ENCODE measurements around the gene LAMC1.

Gene LAMC1

GRCh38 chr1:183125279-183125999 is 102.2 kb downstream of the LAMC1 start:
- no peaks in the 10 kb centered on the region for H3K4me1 Mint-ChIP-seq
- H3K36me3 Mint-ChIP-seq, result no peaks in the 10 kb centered on the region
- H3K4me3 Mint-ChIP-seq, result no peak overlapping the region
- H3K27ac Mint-ChIP-seq, result no peak overlapping the region
- H3K9me3 Mint-ChIP-seq, result no peaks in the 10 kb centered on the region
- DNase-seq (ENCODE audit: low spot score in 2 of 2) (no peak), ATAC-seq (no peak)

- ATAC-seq (no peak), DNase-seq (ENCODE audit: low spot score in 2 of 2) (no peak)
- no peak overlapping the region for H3K4me3 Mint-ChIP-seq
- H3K36me3 Mint-ChIP-seq, result no peaks in the 10 kb centered on the region
- no peaks in the 10 kb centered on the region for H3K9me3 Mint-ChIP-seq
- no peak overlapping the region for H3K27ac Mint-ChIP-seq
- H3K4me1 Mint-ChIP-seq, result no peaks in the 10 kb centered on the region
Observed at GRCh38 chr1:183126000-183126366, 102.8 kb downstream of the LAMC1 start.

DNA sequence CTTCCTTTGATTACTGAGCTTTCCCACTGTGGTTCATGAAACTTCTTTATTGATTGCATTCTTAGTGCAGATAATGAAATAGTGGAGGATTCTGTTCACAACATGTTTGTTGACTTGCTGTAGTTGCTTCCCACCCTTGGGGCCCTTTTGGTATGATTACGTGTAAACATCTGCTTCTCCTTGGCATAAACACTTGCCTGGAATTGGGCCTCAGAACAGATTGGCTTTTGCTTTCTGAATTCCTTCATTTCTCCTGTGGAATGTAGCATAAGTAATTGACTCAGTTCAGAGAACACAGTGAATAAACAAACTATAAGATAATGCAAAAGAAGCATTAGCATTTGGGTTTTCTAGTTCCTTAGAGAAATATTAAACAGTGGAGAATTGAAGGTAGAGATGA is 103.3 kb downstream of the LAMC1 start:
- Mint-ChIP-seq H3K4me3 (no peak overlapping the region), H3K9me3 (no peaks in the 10 kb centered on the region), H3K27ac (no peak overlapping the region), H3K4me1 (no peaks in the 10 kb centered on the region), H3K36me3 (no peaks in the 10 kb centered on the region)
- DNase-seq (ENCODE audit: low spot score in 2 of 2), result no peak
- no peak for ATAC-seq

DNA sequence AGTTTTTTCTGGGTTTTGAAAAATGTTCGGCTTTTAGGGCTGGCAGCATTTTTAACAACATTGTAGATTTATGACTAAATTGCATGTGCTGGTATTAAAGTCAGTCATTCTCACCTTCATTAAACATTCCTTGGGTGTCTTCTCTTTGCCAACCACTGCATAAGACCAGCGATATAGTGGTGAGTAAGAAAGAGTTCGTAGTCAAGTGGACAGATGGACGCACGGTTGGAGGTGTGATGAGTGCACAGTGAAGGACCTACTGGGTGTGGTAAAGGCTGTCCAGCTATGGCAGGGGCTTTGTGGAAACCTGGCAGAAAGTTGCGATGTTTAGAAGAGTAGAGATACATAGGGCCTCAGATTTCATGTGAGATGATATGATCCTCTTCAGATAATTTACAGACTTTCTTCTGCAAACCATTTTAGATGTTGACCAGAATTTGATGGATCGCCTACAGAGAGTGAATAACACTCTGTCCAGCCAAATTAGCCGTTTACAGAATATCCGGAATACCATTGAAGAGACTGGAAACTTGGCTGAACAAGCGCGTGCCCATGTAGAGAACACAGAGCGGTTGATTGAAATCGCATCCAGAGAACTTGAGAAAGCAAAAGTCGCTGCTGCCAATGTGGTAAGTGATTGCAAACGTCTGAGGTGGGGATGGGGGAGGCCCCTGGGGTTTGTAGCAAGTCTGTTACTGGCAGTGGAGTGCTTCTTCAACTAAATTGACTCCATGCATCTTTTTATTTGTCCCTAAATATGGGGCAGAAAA is 106.9 kb downstream of the LAMC1 start:
- no peaks in the 10 kb centered on the region for H3K4me1 Mint-ChIP-seq
- ATAC-seq (no peak), DNase-seq (ENCODE audit: low spot score in 2 of 2) (no peak)
- H3K36me3 Mint-ChIP-seq, result no peaks in the 10 kb centered on the region
- no peak overlapping the region for H3K27ac Mint-ChIP-seq
- H3K4me3 Mint-ChIP-seq, result no peak overlapping the region
- no peaks in the 10 kb centered on the region for H3K9me3 Mint-ChIP-seq

DNA sequence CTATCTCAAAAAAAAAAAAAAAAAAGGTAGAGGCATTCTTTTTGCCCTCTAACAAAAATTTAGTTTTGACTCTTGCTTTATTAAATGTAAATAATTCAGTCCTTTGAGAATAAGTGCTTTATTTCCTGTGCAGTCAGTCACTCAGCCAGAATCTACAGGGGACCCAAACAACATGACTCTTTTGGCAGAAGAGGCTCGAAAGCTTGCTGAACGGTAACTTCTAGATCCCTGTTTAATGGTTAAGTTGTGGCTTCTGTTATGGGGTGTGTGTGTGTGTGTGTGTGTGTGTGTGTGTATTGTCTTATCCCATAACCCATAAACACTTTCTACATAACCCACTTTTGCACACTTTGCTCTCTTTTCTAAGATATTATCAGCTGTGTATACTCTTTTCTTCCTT is 107.9 kb downstream of the LAMC1 start:
- H3K9me3 Mint-ChIP-seq, result no peaks in the 10 kb centered on the region
- no peaks in the 10 kb centered on the region for H3K36me3 Mint-ChIP-seq
- ATAC-seq (no peak), DNase-seq (ENCODE audit: low spot score in 2 of 2) (no peak)
- H3K4me3 Mint-ChIP-seq, result no peak overlapping the region
- no peaks in the 10 kb centered on the region for H3K4me1 Mint-ChIP-seq
- no peak overlapping the region for H3K27ac Mint-ChIP-seq

DNA sequence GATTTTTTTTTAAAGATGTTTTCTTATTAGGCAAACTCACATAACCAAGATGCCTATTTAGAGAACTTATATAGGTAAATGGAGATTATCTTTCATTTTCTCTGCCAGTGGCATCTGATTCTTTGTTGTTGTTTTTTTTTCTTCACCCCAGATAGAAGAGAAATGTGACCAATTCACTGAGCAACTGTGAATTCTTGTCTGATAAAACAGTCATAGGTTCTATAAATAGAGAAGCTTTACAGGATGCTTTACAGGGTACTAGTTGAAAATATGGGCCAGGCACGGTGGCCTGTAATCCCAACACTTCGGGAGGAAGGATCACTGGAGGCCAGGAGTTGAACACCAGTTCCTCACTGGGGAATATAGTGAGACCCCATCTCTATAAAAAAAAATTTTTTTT is 112.1 kb downstream of the LAMC1 start:
- Mint-ChIP-seq H3K4me3 (no peak overlapping the region), H3K9me3 (no peaks in the 10 kb centered on the region), H3K36me3 (no peaks in the 10 kb centered on the region), H3K4me1 (no peaks in the 10 kb centered on the region), H3K27ac (no peak overlapping the region)
- no peak for ATAC-seq
- no peak for DNase-seq (ENCODE audit: low spot score in 2 of 2)

- Mint-ChIP-seq H3K36me3 (no peaks in the 10 kb centered on the region), H3K4me3 (no peak overlapping the region), H3K27ac (no peak overlapping the region), H3K9me3 (no peaks in the 10 kb centered on the region), H3K4me1 (no peaks in the 10 kb centered on the region)
- no peak for ATAC-seq
- no peak for DNase-seq (ENCODE audit: low spot score in 2 of 2)
Observed at GRCh38 chr1:183137782-183138181, 114.6 kb downstream of the LAMC1 start.

DNA sequence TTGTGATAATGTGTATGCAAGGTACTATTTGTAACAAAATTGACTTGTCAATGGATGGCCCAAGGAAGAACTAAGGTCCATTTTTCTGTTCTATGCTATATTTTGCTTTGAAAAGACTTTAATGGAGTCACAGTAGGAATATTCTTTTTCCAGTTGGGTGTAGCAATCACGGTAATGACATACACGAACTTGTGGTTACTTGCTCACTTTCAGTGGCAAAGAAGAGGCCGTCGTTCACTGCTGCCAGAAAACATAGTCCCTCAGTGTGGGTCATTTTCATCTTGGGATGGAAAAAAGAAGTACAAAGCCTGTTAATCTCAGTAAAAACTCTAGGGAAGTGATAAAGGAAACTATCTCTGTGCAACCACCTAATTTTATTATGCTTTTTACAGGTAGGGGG is 115.1 kb downstream of the LAMC1 start:
- Mint-ChIP-seq H3K9me3 (no peaks in the 10 kb centered on the region), H3K4me1 (no peaks in the 10 kb centered on the region), H3K36me3 (no peaks in the 10 kb centered on the region), H3K27ac (no peak overlapping the region), H3K4me3 (no peak overlapping the region)
- ATAC-seq, result no peak
- DNase-seq (ENCODE audit: low spot score in 2 of 2), result no peak

GRCh38 chr1:183139281-183139942 is 116.2 kb downstream of the LAMC1 start:
- DNase-seq (ENCODE audit: low spot score in 2 of 2) (no peak), ATAC-seq (no peak)
- Mint-ChIP-seq H3K4me1 (no peaks in the 10 kb centered on the region), H3K9me3 (no peaks in the 10 kb centered on the region), H3K36me3 (no peaks in the 10 kb centered on the region), H3K27ac (no peak overlapping the region), H3K4me3 (no peak overlapping the region)

DNA sequence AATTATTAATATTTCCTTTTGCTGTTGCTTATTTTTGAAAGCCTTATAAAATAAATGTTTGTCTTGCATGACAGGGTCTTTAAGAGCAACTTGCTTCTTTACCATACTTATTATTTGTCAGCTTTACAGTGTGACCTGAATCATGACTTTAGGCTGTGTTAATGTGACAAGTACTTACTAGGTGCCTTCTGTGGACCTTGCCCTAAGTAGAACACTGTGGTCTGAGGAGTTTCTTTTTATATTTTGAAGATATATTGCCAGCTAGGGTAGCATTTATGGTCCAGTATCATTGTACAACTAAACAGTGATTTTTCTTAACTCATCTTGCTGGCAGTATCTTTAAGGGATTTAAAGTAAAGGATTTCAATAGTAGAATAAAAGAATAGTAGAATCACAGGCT is 117.4 kb downstream of the LAMC1 start:
- no peaks in the 10 kb centered on the region for H3K36me3 Mint-ChIP-seq
- no peaks in the 10 kb centered on the region for H3K4me1 Mint-ChIP-seq
- H3K4me3 Mint-ChIP-seq, result no peak overlapping the region
- no peaks in the 10 kb centered on the region for H3K9me3 Mint-ChIP-seq
- no peak for ATAC-seq
- no peak for DNase-seq (ENCODE audit: low spot score in 2 of 2)
- no peak overlapping the region for H3K27ac Mint-ChIP-seq

DNA sequence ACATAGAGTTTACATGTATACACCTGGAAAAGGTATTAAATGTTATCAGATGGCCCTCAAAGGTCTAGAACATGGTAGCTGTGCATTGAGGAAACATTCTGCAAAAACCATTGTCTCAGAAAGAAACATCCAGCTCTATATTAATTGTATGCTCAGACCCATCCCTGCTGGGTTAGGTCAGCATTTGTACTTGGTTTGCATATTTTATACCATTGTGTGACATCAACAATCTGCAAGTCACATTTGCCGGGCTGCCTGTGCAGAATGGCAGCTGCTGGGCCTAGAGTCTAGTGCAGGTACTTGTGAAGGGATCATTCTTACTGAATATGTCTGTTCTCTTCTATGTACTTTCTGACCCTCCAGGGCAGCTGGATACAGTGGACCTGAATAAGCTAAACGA is 119.0 kb downstream of the LAMC1 start:
- no peak overlapping the region for H3K4me3 Mint-ChIP-seq
- peak; percentile 32 for ATAC-seq
- no peaks in the 10 kb centered on the region for H3K9me3 Mint-ChIP-seq
- DNase-seq (ENCODE audit: low spot score in 2 of 2), result no peak
- no peaks in the 10 kb centered on the region for H3K36me3 Mint-ChIP-seq
- H3K4me1 Mint-ChIP-seq, result no peaks in the 10 kb centered on the region
- no peak overlapping the region for H3K27ac Mint-ChIP-seq

GRCh38 chr1:183143576-183144315 is 120.5 kb downstream of the LAMC1 start:
- no peak for ATAC-seq
- Mint-ChIP-seq H3K4me3 (no peak overlapping the region), H3K9me3 (no peaks in the 10 kb centered on the region), H3K4me1 (no peaks in the 10 kb centered on the region), H3K36me3 (no peaks in the 10 kb centered on the region), H3K27ac (no peak overlapping the region)
- no peak for DNase-seq (ENCODE audit: low spot score in 2 of 2)

- H3K4me3 Mint-ChIP-seq, result no peak overlapping the region
- ATAC-seq (no peak), DNase-seq (ENCODE audit: low spot score in 2 of 2) (no peak)
- H3K4me1 Mint-ChIP-seq, result no peaks in the 10 kb centered on the region
- no peak overlapping the region for H3K27ac Mint-ChIP-seq
- no peaks in the 10 kb centered on the region for H3K36me3 Mint-ChIP-seq
- H3K9me3 Mint-ChIP-seq, result no peaks in the 10 kb centered on the region
Observed at GRCh38 chr1:183144752-183145151, 121.5 kb downstream of the LAMC1 start.

DNA sequence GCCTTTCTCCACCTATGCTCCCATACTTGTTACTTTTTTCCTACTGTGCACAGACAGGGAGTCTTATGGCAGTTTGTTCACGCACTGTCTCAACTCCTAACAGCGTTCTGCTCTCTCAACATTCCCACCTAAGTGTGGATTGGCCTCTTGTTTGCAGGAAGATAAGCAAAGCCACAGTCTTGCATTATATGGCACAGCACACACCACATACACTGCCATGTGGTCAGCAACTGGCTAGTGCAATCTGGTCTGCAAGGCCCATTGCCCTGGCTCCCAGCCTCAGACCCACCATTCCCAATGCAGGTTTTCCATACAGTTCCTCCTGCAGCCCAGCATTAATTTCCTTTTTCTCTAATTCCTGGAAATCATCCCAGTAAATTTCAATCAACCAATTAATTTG is 124.5 kb downstream of the LAMC1 start:
- DNase-seq (ENCODE audit: low spot score in 2 of 2) (no peak), ATAC-seq (no peak)
- Mint-ChIP-seq H3K27ac (no peak overlapping the region), H3K9me3 (peaks cover 4% of the 10 kb centered on the region), H3K4me3 (no peak overlapping the region), H3K4me1 (no peaks in the 10 kb centered on the region), H3K36me3 (no peaks in the 10 kb centered on the region)

DNA sequence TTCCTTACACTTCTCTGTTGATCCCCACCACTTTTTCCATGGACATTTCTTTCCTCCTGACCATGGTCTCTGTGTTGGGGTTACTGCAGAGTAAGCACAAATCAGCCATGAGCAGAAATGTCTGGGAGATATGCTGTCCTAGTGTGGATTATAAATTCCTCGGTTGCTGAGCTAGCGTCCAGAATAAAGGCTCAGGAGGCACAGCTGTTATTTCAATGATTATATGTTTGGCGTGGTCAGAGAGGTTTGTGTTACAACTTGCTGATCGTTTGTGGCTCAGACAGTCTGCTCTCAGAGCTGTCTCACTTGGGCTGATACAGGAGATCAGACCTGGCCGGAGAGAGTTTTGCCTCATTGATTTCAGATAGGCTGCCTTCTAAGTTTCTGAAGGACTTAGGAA is 125.4 kb downstream of the LAMC1 start:
- H3K27ac Mint-ChIP-seq, result no peak overlapping the region

More for the DNA sequence above, 125.4 kb downstream of the LAMC1 start:
- H3K9me3 Mint-ChIP-seq, result peaks cover 4% of the 10 kb centered on the region
- H3K4me3 Mint-ChIP-seq, result no peak overlapping the region
- no peaks in the 10 kb centered on the region for H3K36me3 Mint-ChIP-seq
- H3K4me1 Mint-ChIP-seq, result no peaks in the 10 kb centered on the region
- no peak for ATAC-seq
- no peak for DNase-seq (ENCODE audit: low spot score in 2 of 2)

All from stimulated activated effector memory CD8-positive, alpha-beta T cell treated with anti-CD3 and anti-CD28 coated beads, Interleukin-12 subunit alpha, Interleukin-12 subunit beta, amount 100 ng/mL, for 72 hours (primary cell).